CD4-positive, alpha-beta memory T cell (primary cell): ENCODE data around the gene WDR54. TPM values are rescaled to one million over a fixed set of nuclear protein-coding genes. Genes with fewer than 3 reads are reported as not detected.
A peak's percentile ranks its signal among the peaks of the same experiment; 100 is the strongest.

ENCODE experiments used
- CTCF ChIA-PET: fragments of 350-600 bp; sonication (Branson Sonifier 250); formaldehyde crosslinking; loops from one replicate; lab custom pipeline; 2021; ENCODE audit warnings: inconsistent platforms; ENCODE audit not compliant: partially characterized antibody; lab: Charles Lee
- POLR2A ChIA-PET: fragments of 350-600 bp; sonication (Branson Sonifier 250); formaldehyde crosslinking; loops from one replicate; lab custom pipeline; 2021; ENCODE audit not compliant: partially characterized antibody; lab: Charles Lee
- DNase-seq, 5 donors: peaks; one replicate each; pipeline versions ENCODE4 v3.0.0 to v3.0.0-alpha.2; 2020 to 2022; ENCODE audit warnings: mixed read lengths in 1 of 5
- H3K27ac ChIP-seq: one replicate; pipeline ENCODE4 v1.7.0; 2013; ENCODE audit warnings: low read depth, low read length
- H3K27me3 ChIP-seq: 2 replicates; pipeline ENCODE4 v1.7.0; 2013; ENCODE audit warnings: mild to moderate bottlenecking, low read length, moderate library complexity; ENCODE audit not compliant: insufficient read depth
- H3K36me3 ChIP-seq: 2 replicates; pipeline ENCODE4 v1.7.0; 2013; ENCODE audit warnings: mild to moderate bottlenecking, low read length, moderate library complexity; ENCODE audit not compliant: insufficient read depth
- H3K4me1 ChIP-seq: 2 replicates; pipeline ENCODE4 v1.7.0; 2013; ENCODE audit warnings: mild to moderate bottlenecking, low read length, moderate library complexity; ENCODE audit not compliant: insufficient read depth
- H3K4me3 ChIP-seq, 2 donors: one replicate each; pipeline ENCODE4 v1.7.0; 2013; ENCODE audit warnings: low read length in 2 of 2, mild to moderate bottlenecking in 1 of 2
- H3K9me3 ChIP-seq, 2 donors: one replicate each; pipeline ENCODE4 v1.7.0; 2013; ENCODE audit warnings: low read length in 2 of 2, control low read depth in 1 of 2; ENCODE audit not compliant: control insufficient read depth in 1 of 2
- H3K27ac Mint-ChIP-seq, 7 donors: one replicate each; pipeline ENCODE4 v1.8.0; 2020 to 2021; ENCODE audit warnings: mixed read lengths in 7 of 7, mild to moderate bottlenecking in 6 of 7, inconsistent platforms in 3 of 7, moderate library complexity in 3 of 7
- H3K27me3 Mint-ChIP-seq, 2 donors: one replicate each; pipeline ENCODE4 v1.8.0; 2020 to 2021; ENCODE audit warnings: mixed read lengths in 2 of 2
- H3K36me3 Mint-ChIP-seq, 2 donors: one replicate each; pipeline ENCODE4 v1.8.0; 2020 to 2021; ENCODE audit warnings: mixed read lengths in 2 of 2, inconsistent platforms in 1 of 2, mild to moderate bottlenecking in 1 of 2
- H3K4me1 Mint-ChIP-seq, 4 donors: one replicate each; pipeline ENCODE4 v1.8.0; 2020 to 2021; ENCODE audit warnings: mixed read lengths in 4 of 4, mild to moderate bottlenecking in 1 of 4
- H3K4me3 Mint-ChIP-seq, 8 donors: one replicate each; pipeline ENCODE4 v1.8.0; 2020 to 2021; ENCODE audit warnings: mixed read lengths in 8 of 8, mild to moderate bottlenecking in 7 of 8, moderate library complexity in 6 of 8, inconsistent platforms in 3 of 8
- H3K9me3 Mint-ChIP-seq, 8 donors: one replicate each; pipeline ENCODE4 v1.8.0; 2020 to 2021; ENCODE audit warnings: mixed read lengths in 8 of 8, mild to moderate bottlenecking in 5 of 8, inconsistent platforms in 3 of 8, moderate library complexity in 1 of 8
- intact Hi-C: fragments of 100-400 bp; cut with micrococcal nuclease; formaldehyde crosslinking; loops from one replicate; pipeline ENCODE4 v1.15.1; 2023
- polyA plus RNA-seq, 2 donors: library from polyadenylated mRNA; unstranded; fragments of 300-500 nt; fragmentation: Illumina TruSeq; gene quantifications; one replicate each; pipeline ENCODE4 v1.2.3, GENCODE V29; 2021
- total RNA-seq, 2 experiments: library from RNA; stranded (reverse); gene quantifications; one replicate each; pipeline ENCODE4 v1.2.3, GENCODE V29; 2021

Gene WDR54
- total and polyA plus RNA-seq, 4 experiments from 2014 or later, result 36.3 to 107 (median 48.6) TPM

DNA sequence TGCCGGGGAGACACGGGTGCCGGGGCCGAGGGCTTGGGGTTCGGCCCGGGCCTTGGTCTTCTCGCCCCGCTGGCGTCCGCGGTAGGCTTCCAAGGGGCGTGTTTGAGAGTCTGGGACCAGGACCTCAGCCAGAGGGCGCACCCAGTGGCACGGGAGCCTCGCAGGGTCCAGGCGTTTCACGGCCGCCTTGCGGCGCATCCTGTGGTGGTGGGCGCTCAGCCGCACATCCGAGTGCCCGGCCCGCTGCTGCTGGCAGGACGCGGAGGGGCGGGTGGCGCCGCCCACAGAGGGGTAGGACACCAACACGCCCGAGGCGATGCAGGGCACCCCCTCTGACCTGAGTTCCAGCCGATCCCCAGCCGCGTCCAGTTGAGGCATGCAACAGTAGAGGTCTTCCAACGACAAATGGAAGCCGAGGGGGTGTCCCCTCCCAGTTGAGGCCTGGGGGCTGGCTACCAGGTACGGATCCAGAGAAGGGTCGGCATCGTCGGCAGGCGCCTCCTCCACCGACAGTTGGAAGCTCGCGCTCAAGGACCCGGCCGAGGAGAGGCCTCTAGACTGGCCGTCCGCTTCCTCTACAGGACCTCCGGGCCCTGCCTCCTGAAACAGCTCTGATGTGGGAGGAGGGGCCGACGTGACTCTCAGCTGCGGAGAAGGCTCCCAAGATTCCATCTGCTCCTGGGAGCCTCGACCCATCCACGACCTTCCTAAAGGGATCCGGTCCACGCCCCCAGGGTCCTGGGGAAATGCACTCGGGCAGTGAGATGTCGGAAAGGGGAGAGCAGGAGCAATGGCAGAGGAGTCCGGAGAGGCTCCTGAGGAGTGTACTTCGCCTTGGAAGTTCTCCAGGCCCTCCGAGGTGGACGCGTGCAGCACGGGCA lies 6.4 kb upstream of the WDR54 start:
- Histone ChIP-seq H3K36me3 (no peaks in the 10 kb centered on the region), H3K9me3 (no peaks in the 10 kb centered on the region), H3K27me3 (no peaks in the 10 kb centered on the region), H3K4me3 (peak overlapping the region in 1 of 2 donors; percentile 24), H3K27ac (no peak overlapping the region), H3K4me1 (peaks cover 14% of the 10 kb centered on the region)
- POLR2A ChIA-PET, result interaction anchor here (0.5 to 2.4 kb wide), 8 partner anchors 18 to 236 kb away, joined by 3 to 8 read pairs (median 3); partner anchors contain the start of genes AUP1, HTRA2, MOB1A and WBP1
- Mint-ChIP-seq H3K4me1 (peaks cover 5 to 21% (median 7%) of the 10 kb centered on the region in 4 donors), H3K36me3 (no peaks in the 10 kb centered on the region), H3K27ac (peak overlapping the region in 1 of 7 donors; percentile 48), H3K4me3 (peak overlapping the region; percentile 2 to 71 (median 58)), H3K9me3 (no peaks in the 10 kb centered on the region), H3K27me3 (peaks cover 3 to 13% of the 10 kb centered on the region in 2 donors)
- intact Hi-C loops, result no loop called here
- CTCF ChIA-PET, result interaction anchor here (0.9 to 1.1 kb wide), 2 partner anchors 24 to 117 kb away, joined by 3 to 4 read pairs; no protein-coding TSS in a partner anchor
- DNase-seq, result peak in 2 of 5 donors; percentile 7 to 17

GRCh38 chr2:74415762-74416395 lies 5.7 kb upstream of the WDR54 start:
- Histone ChIP-seq H3K27me3 (no peaks in the 10 kb centered on the region), H3K4me3 (no peak overlapping the region), H3K9me3 (no peaks in the 10 kb centered on the region), H3K27ac (no peak overlapping the region), H3K4me1 (peaks cover 17% of the 10 kb centered on the region), H3K36me3 (no peaks in the 10 kb centered on the region)
- DNase-seq, result no peak
- ChIA-PET POLR2A (interaction anchor here (1.3 to 2.4 kb wide), 6 partner anchors 24 to 237 kb away, joined by 3 to 8 read pairs (median 4); partner anchors contain the start of genes AUP1, HTRA2, MOB1A and WBP1), CTCF (interaction anchor here (0.9 to 1.1 kb wide), 2 partner anchors 25 to 116 kb away, joined by 3 to 4 read pairs; no protein-coding TSS in a partner anchor)
- Mint-ChIP-seq H3K4me1 (peaks cover 9 to 26% (median 11%) of the 10 kb centered on the region in 4 donors), H3K9me3 (no peaks in the 10 kb centered on the region), H3K4me3 (peak overlapping the region in 5 of 8 donors; percentile 52 to 71 (median 59)), H3K27ac (peak overlapping the region in 3 of 7 donors; percentile 29 to 79 (median 71)), H3K36me3 (no peaks in the 10 kb centered on the region), H3K27me3 (peaks cover 3 to 13% of the 10 kb centered on the region in 2 donors)
- intact Hi-C loops, result no loop called here

DNA sequence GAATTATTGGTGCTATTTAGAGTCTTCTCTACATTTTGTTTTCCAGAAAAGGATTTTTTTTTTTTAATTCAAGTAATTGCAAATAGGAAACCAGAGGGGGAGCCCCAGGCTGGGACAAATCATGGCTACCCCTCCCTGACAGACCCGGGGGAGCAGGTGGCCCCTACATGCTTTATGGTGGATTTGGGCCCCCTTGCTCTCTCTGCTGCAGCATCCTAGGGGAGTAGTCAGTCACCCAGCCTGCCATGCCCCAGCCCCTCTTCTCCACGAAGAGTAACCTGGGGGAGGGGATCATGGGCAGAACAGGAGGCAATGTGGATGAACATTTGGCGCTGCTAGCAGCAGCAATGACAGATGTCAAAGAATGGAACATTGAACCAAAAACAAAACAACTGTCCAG lies 4.8 kb upstream of the WDR54 start:
- peak overlapping the region in 2 of 7 donors; percentile 6 to 57 for H3K27ac Mint-ChIP-seq
- no peak for DNase-seq
- intact Hi-C loops, result no loop called here
- peaks cover 0 to under 1% of the 10 kb centered on the region in 2 donors for H3K36me3 Mint-ChIP-seq
- ChIA-PET POLR2A (interaction anchor here (1.5 to 2.4 kb wide), 4 partner anchors 25 to 238 kb away, joined by 3 to 8 read pairs (median 4); partner anchors contain the start of genes MOB1A and WBP1), CTCF (no interaction called here)
- H3K9me3 ChIP-seq, result no peaks in the 10 kb centered on the region
- H3K4me3 Mint-ChIP-seq, result no peak overlapping the region
- H3K4me1 ChIP-seq, result peaks cover 21% of the 10 kb centered on the region
- H3K4me3 ChIP-seq, result no peak overlapping the region
- H3K27ac ChIP-seq, result no peak overlapping the region
- no peaks in the 10 kb centered on the region for H3K36me3 ChIP-seq
- peaks cover 12 to 33% (median 17%) of the 10 kb centered on the region in 4 donors for H3K4me1 Mint-ChIP-seq
- peaks cover 3 to 13% of the 10 kb centered on the region in 2 donors for H3K27me3 Mint-ChIP-seq
- H3K9me3 Mint-ChIP-seq, result no peaks in the 10 kb centered on the region
- no peaks in the 10 kb centered on the region for H3K27me3 ChIP-seq

DNA sequence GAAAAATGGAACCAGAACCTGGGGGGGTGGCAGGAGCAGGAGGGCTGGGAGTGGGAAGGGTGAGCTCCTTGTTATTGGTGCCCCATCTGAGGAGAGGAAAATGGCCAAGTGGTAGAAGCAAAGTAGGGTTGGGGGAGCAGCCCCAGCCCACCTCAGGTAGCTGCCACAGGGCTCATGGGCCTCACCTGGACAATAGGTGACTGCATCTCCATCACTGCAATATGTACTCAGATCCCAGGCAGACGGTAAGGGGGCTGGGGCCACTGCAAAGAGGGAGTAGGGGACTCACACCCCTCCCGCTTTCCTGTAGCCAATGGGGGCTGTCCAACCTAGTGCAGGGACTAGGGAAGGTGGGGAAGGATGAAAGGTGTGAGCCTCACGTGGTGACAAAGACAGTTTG lies 4.3 kb upstream of the WDR54 start:
- Mint-ChIP-seq H3K9me3 (no peaks in the 10 kb centered on the region), H3K36me3 (peaks cover 0 to 3% of the 10 kb centered on the region in 2 donors), H3K27ac (peak overlapping the region in 4 of 7 donors; percentile 6 to 65 (median 38)), H3K27me3 (peaks cover 3 to 13% of the 10 kb centered on the region in 2 donors), H3K4me1 (peaks cover 12 to 37% (median 19%) of the 10 kb centered on the region in 4 donors), H3K4me3 (peak overlapping the region in 1 of 8 donors; percentile 23)
- DNase-seq, result no peak
- no peak overlapping the region for H3K4me3 ChIP-seq
- ChIA-PET POLR2A (interaction anchor here (2.4 kb wide), 1 partner anchor 41 kb away, joined by 8 read pairs; the partner anchor contains the start of gene WBP1), CTCF (no interaction called here)
- no peaks in the 10 kb centered on the region for H3K36me3 ChIP-seq
- intact Hi-C loops, result no loop called here
- no peaks in the 10 kb centered on the region for H3K27me3 ChIP-seq
- H3K9me3 ChIP-seq, result no peaks in the 10 kb centered on the region
- no peak overlapping the region for H3K27ac ChIP-seq
- H3K4me1 ChIP-seq, result peaks cover 23% of the 10 kb centered on the region

DNA sequence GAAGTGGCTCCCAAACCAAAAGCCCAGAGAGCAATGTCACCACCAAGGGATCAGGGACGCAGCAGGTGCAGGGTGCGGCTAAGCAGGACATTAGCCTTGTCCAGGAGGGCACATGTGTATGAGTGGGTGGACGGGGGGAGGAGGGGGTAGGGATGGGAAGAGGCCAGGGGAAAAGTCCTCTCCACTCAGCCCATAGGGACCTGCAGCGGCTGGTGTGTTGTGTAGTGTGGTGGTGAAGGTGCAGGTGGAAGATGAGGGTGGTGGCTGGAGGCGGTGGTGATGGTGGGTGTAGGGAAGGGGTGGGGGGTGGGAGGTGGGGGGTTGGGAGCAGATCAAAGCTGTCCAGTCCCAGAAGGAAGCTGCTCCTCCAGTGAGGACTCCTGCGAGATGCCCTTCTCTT lies 3.8 kb upstream of the WDR54 start:
- Mint-ChIP-seq H3K27me3 (peaks cover 3 to 8% of the 10 kb centered on the region in 2 donors), H3K4me1 (peaks cover 14 to 43% (median 22%) of the 10 kb centered on the region in 4 donors), H3K36me3 (peaks cover 0 to 3% of the 10 kb centered on the region in 2 donors), H3K27ac (peak overlapping the region in 1 of 7 donors; percentile 18), H3K4me3 (peak overlapping the region in 1 of 8 donors; percentile 41), H3K9me3 (no peaks in the 10 kb centered on the region)
- ChIA-PET POLR2A (interaction anchor here (0.7 kb wide), 1 partner anchor 41 kb away, joined by 3 read pairs; the partner anchor contains the start of gene WBP1), CTCF (interaction anchor here (1.3 to 1.4 kb wide), 3 partner anchors 26 to 114 kb away, joined by 3 to 5 read pairs (median 3); partner anchors contain the start of gene WBP1)
- Histone ChIP-seq H3K4me1 (peaks cover 25% of the 10 kb centered on the region), H3K36me3 (no peaks in the 10 kb centered on the region), H3K4me3 (no peak overlapping the region), H3K27me3 (no peaks in the 10 kb centered on the region), H3K27ac (no peak overlapping the region), H3K9me3 (no peaks in the 10 kb centered on the region)
- intact Hi-C loops, result no loop called here
- no peak for DNase-seq

DNA sequence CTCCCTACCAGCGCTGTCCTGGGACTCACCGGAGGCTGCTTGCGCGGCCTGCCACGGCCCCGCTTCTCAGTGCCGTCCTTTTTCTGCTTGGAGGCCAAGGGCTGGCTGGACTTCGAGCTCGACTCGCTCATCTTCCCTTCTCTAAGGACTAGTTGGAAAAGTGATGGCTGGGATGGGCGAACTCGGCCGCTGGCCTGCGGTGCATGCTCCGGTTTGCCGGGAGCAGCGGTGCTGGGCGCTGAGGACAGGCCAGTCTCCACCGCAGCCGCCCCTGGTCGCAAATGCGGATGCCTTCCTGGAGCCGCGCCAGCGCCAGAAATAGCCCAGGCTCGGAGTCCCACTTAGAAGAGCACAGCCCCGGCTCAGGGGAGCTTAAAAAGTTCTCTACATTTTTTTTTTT lies 3.2 kb upstream of the WDR54 start:
- DNase-seq, result no peak
- Histone ChIP-seq H3K27me3 (no peaks in the 10 kb centered on the region), H3K9me3 (no peaks in the 10 kb centered on the region), H3K4me3 (no peak overlapping the region), H3K36me3 (no peaks in the 10 kb centered on the region), H3K4me1 (peaks cover 25% of the 10 kb centered on the region), H3K27ac (no peak overlapping the region)
- ChIA-PET CTCF (interaction anchor here (1.3 to 1.4 kb wide), 3 partner anchors 27 to 114 kb away, joined by 3 to 5 read pairs (median 3); partner anchors contain the start of gene WBP1), POLR2A (interaction anchor here (0.7 kb wide), 1 partner anchor 40 kb away, joined by 3 read pairs; the partner anchor contains the start of gene WBP1)
- Mint-ChIP-seq H3K27ac (no peak overlapping the region), H3K9me3 (no peaks in the 10 kb centered on the region), H3K4me3 (no peak overlapping the region), H3K4me1 (peaks cover 15 to 44% (median 23%) of the 10 kb centered on the region in 4 donors), H3K36me3 (peaks cover 0 to 3% of the 10 kb centered on the region in 2 donors), H3K27me3 (peaks cover 2 to 3% of the 10 kb centered on the region in 2 donors)
- intact Hi-C loops, result no loop called here
